Osteoblast (primary cell): ENCODE results near the gene SLC35D3. TPM values are rescaled to one million over a fixed set of nuclear protein-coding genes. Genes with fewer than 3 reads are reported as not detected.

Experiments
- DNase-seq: peaks from one replicate; pipeline ENCODE4 v3.0.0; 2011; ENCODE audit warnings: low spot score, mixed read lengths; ENCODE audit not compliant: insufficient read length; ENCODE audit errors: missing footprints
- H2AFZ ChIP-seq: 2 replicates; pipeline ENCODE4 v1.6.0; 2011; ENCODE audit warnings: mild to moderate bottlenecking, low read length
- H3K27ac ChIP-seq: 2 replicates; pipeline ENCODE4 v1.5.1; 2011; ENCODE audit warnings: mild to moderate bottlenecking, low read depth, low read length, moderate library complexity
- H3K27me3 ChIP-seq: 2 replicates; pipeline ENCODE4 v1.6.0; 2012; ENCODE audit warnings: mild to moderate bottlenecking, control low read depth, inconsistent platforms, low read length, moderate library complexity; ENCODE audit not compliant: insufficient read depth
- H3K36me3 ChIP-seq: 2 replicates; pipeline ENCODE4 v1.5.1; 2011; ENCODE audit warnings: mild to moderate bottlenecking, low read length, control low read depth, moderate library complexity; ENCODE audit not compliant: insufficient read depth
- H3K4me1 ChIP-seq: 2 replicates; pipeline ENCODE4 v1.5.1; 2011; ENCODE audit warnings: mild to moderate bottlenecking, low read length, control low read depth, moderate library complexity; ENCODE audit not compliant: insufficient read depth
- H3K4me2 ChIP-seq: 2 replicates; pipeline ENCODE4 v1.6.0; 2011; ENCODE audit warnings: mild to moderate bottlenecking, low read length; ENCODE audit not compliant: insufficient read depth
- H3K4me3 ChIP-seq: fragments of 200-600 bp; sonication (generic); 3 replicates; pipeline ENCODE4 v1.5.1; 2012; ENCODE audit warnings: mild to moderate bottlenecking, low read length, inconsistent platforms; ENCODE audit not compliant: insufficient read depth
- H3K79me2 ChIP-seq: 2 replicates; pipeline ENCODE4 v1.6.0; 2012; ENCODE audit warnings: mild to moderate bottlenecking, low read length, control low read depth, inconsistent platforms; ENCODE audit not compliant: insufficient read depth
- H3K9me3 ChIP-seq: 2 replicates; pipeline ENCODE4 v1.5.1; 2011; ENCODE audit warnings: low read depth, low read length, control low read depth
- H4K20me1 ChIP-seq: 2 replicates; pipeline ENCODE4 v1.6.0; 2012; ENCODE audit warnings: mild to moderate bottlenecking, low read length, control low read depth; ENCODE audit not compliant: insufficient read depth
- total RNA-seq: library from RNA; depleted of rRNA; stranded (reverse); fragments of >200 nt; gene quantifications from 2 replicates; pipeline ENCODE4 v1.2.3, GENCODE V29; 2012
- TF ChIP-seq, protein P1 (sequence below): IDR thresholded peaks from 2 replicates; pipeline ENCODE4 v1.5.1; 2011; ENCODE audit warnings: mild to moderate bottlenecking, low read depth, low read length, moderate library complexity; ENCODE audit errors: extremely low read depth

SLC35D3 gene
- total RNA-seq, 1 donor: not detected

DNA sequence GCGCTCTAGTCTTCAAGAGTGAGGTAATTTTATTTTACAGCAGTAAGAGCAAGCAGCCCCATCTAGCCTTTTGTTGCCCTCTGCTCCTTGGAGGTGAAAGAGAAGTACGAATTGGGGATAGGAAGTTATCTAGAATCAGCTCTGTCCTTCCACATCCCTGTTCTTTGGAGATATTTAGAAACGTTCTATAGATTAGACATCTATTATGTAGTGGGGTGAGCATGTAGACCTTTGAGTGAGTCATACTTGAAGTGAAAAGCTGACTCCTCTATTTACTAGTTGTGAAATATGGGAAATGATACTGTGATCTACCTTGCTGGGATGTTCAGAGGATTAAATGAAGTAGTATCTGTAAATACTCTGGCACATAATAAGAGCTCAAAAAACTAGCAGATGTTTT lies 36.0 kb upstream of the SLC35D3 start:
- Histone ChIP-seq H3K4me1 (no peaks in the 10 kb centered on the region), H3K79me2 (no peaks in the 10 kb centered on the region), H3K27me3 (no peaks in the 10 kb centered on the region), H4K20me1 (no peaks in the 10 kb centered on the region), H3K4me3 (no peak overlapping the region), H2AFZ (no peak overlapping the region), H3K27ac (no peak overlapping the region), H3K9me3 (no peaks in the 10 kb centered on the region), H3K4me2 (no peak overlapping the region), H3K36me3 (no peaks in the 10 kb centered on the region)
- no peak for DNase-seq
- TF ChIP-seq, protein P1, sequence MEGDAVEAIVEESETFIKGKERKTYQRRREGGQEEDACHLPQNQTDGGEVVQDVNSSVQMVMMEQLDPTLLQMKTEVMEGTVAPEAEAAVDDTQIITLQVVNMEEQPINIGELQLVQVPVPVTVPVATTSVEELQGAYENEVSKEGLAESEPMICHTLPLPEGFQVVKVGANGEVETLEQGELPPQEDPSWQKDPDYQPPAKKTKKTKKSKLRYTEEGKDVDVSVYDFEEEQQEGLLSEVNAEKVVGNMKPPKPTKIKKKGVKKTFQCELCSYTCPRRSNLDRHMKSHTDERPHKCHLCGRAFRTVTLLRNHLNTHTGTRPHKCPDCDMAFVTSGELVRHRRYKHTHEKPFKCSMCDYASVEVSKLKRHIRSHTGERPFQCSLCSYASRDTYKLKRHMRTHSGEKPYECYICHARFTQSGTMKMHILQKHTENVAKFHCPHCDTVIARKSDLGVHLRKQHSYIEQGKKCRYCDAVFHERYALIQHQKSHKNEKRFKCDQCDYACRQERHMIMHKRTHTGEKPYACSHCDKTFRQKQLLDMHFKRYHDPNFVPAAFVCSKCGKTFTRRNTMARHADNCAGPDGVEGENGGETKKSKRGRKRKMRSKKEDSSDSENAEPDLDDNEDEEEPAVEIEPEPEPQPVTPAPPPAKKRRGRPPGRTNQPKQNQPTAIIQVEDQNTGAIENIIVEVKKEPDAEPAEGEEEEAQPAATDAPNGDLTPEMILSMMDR: no peak

GRCh38 chr6:136887953-136888352 lies 34.1 kb upstream of the SLC35D3 start:
- Histone ChIP-seq H3K9me3 (no peaks in the 10 kb centered on the region), H4K20me1 (no peaks in the 10 kb centered on the region), H3K4me1 (no peaks in the 10 kb centered on the region), H2AFZ (no peak overlapping the region), H3K27me3 (no peaks in the 10 kb centered on the region), H3K27ac (no peak overlapping the region), H3K36me3 (no peaks in the 10 kb centered on the region), H3K4me2 (no peak overlapping the region), H3K79me2 (no peaks in the 10 kb centered on the region), H3K4me3 (no peak overlapping the region)
- DNase-seq: no peak
- TF ChIP-seq, protein P1: no peak

DNA sequence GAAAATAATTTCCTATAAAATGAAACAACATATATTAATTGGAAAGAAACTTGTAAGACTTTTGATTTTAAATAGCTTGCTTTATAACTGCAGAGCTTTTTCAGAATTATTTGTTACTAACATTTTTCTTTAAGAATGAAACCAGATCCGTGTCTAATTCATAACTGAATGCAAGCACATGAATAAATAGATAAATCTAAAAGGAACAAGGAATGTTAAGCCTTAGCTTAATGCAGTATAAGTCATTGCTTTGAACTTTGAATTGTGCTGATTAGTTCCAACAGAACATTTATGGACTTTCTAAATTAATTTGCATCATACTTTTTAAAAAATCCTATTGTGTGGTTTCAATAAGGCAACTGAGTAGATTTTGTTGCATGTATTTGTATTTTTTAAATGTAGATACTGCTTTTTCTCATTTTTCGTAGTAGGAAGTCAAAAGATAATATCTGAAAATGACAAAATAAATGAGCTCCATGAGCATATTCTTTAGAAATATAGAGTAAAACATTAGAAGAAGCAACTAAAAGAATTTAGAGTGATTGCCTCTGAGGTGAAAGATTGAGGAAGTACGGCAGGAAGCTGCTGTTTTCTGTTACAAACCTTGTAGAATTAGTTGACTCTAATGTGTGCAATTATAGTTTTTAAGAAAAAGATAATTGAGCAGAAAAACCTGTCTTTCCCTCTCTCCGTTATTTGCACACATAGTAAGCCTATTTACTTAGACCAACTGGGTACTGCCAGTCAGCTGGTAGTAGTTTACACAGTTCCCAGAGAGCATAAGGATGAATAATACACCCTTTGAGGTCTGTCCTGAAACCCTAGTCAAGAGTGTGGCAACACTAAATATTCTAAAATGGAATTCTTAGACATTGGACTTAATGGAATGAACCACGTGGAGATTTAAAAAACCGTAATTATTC lies 32.6 kb upstream of the SLC35D3 start:
- Histone ChIP-seq H3K27me3 (no peaks in the 10 kb centered on the region), H3K79me2 (no peaks in the 10 kb centered on the region), H2AFZ (no peak overlapping the region), H4K20me1 (no peaks in the 10 kb centered on the region), H3K36me3 (no peaks in the 10 kb centered on the region), H3K9me3 (no peaks in the 10 kb centered on the region), H3K4me3 (no peak overlapping the region), H3K27ac (no peak overlapping the region), H3K4me2 (no peak overlapping the region), H3K4me1 (no peaks in the 10 kb centered on the region)
- TF ChIP-seq, protein P1: no peak
- no peak for DNase-seq

- Histone ChIP-seq H4K20me1 (no peaks in the 10 kb centered on the region), H2AFZ (no peak overlapping the region), H3K36me3 (no peaks in the 10 kb centered on the region), H3K4me1 (no peaks in the 10 kb centered on the region), H3K27me3 (no peaks in the 10 kb centered on the region), H3K27ac (no peak overlapping the region), H3K4me2 (no peak overlapping the region), H3K79me2 (no peaks in the 10 kb centered on the region), H3K9me3 (no peaks in the 10 kb centered on the region), H3K4me3 (no peak overlapping the region)
- TF ChIP-seq, protein P1: no peak
- DNase-seq: no peak
Measured at GRCh38 chr6:136890194-136890839, 31.8 kb upstream of the SLC35D3 start.
